Stimulated activated CD4-positive, alpha-beta T cell treated with anti-CD3 and anti-CD28 coated beads, Interleukin-12 subunit alpha, Interleukin-12 subunit beta, amount 100 ng/mL, for 48 hours (primary cell): ENCODE measurements around the gene ACBD7.

Source experiments
- DNase-seq, 3 donors: peaks; one replicate each; pipeline ENCODE4 v3.0.0-alpha.2; 2020; ENCODE audit warnings: low read depth in 2 of 3, low spot score in 1 of 3

Gene ACBD7

GRCh38 chr10:15092855-15093408 lies 4.4 kb upstream of the ACBD7 start:
- no peak for DNase-seq

GRCh38 chr10:15091418-15091817 lies 2.8 kb upstream of the ACBD7 start:
- no peak for DNase-seq

GRCh38 chr10:15084502-15084922 lies 4.1 kb downstream of the ACBD7 start:
- no peak for DNase-seq

- no peak for DNase-seq
These were observed 4.7 kb downstream of the ACBD7 start for GRCh38 chr10:15083674-15084501.

GRCh38 chr10:15075421-15075820 lies 13.2 kb downstream of the ACBD7 start:
- no peak for DNase-seq

- DNase-seq: no peak
These were observed 16.2 kb downstream of the ACBD7 start for GRCh38 chr10:15072358-15072757.

GRCh38 chr10:15069230-15069629 lies 19.3 kb downstream of the ACBD7 start:
- DNase-seq: no peak

GRCh38 chr10:15068802-15069201 lies 19.8 kb downstream of the ACBD7 start:
- DNase-seq: no peak

GRCh38 chr10:15067154-15067553 lies 21.4 kb downstream of the ACBD7 start:
- DNase-seq: no peak

GRCh38 chr10:15060638-15061037 lies 27.9 kb downstream of the ACBD7 start:
- DNase-seq: no peak

- no peak for DNase-seq
These were observed 28.7 kb downstream of the ACBD7 start for GRCh38 chr10:15059914-15060313.

GRCh38 chr10:15058689-15059088 lies 29.9 kb downstream of the ACBD7 start:
- DNase-seq: no peak

- no peak for DNase-seq
These were observed 35.5 kb downstream of the ACBD7 start for GRCh38 chr10:15053061-15053460.

GRCh38 chr10:15052121-15052520 lies 36.5 kb downstream of the ACBD7 start:
- DNase-seq: no peak

- DNase-seq: no peak
These were observed 39.0 kb downstream of the ACBD7 start for GRCh38 chr10:15049533-15049932.

- DNase-seq: no peak
These were observed 42.0 kb downstream of the ACBD7 start for GRCh38 chr10:15046626-15047025.

- no peak for DNase-seq
These were observed 43.2 kb downstream of the ACBD7 start for GRCh38 chr10:15045380-15045779.

- DNase-seq: no peak
These were observed 44.9 kb downstream of the ACBD7 start, which contains the start of gene OLAH for GRCh38 chr10:15043674-15044073. Gene OLAH (plus strand): TSS chr10:15043943. CDS start chr10:15047289, 3,346 bp downstream.

GRCh38 chr10:15038416-15038815 lies 50.2 kb downstream of the ACBD7 start:
- DNase-seq: no peak

GRCh38 chr10:15037691-15038090 lies 50.9 kb downstream of the ACBD7 start:
- DNase-seq: no peak

GRCh38 chr10:15035385-15036301 lies 52.9 kb downstream of the ACBD7 start:
- DNase-seq: no peak

GRCh38 chr10:15027741-15028140 lies 60.8 kb downstream of the ACBD7 start:
- DNase-seq: no peak
